Endothelial cell of umbilical vein (primary cell): ENCODE measurements around the gene COL4A1. TPM values are rescaled to one million over a fixed set of nuclear protein-coding genes. Genes with fewer than 3 reads are reported as not detected.

Source experiments
- BruUV-seq: library from RNA; stranded (reverse); fragments of 400-500 nt; replicated peaks from 2 replicates; lab custom pipeline; 2021; lab: Mats Ljungman, UMichigan
- CTCF ChIA-PET: fragments of 300-600, 350-600 bp; sonication (Branson Sonifier 250); formaldehyde crosslinking; loops from one replicate; lab custom pipeline; 2021; ENCODE audit warnings: antibody characterized with exemption, inconsistent platforms; lab: Charles Lee
- POLR2A ChIA-PET: fragments of 300-600, 350-600 bp; sonication (Branson Sonifier 250); formaldehyde crosslinking; loops from one replicate; lab custom pipeline; 2021; ENCODE audit warnings: antibody characterized with exemption, inconsistent platforms; lab: Charles Lee
- DNase-seq: peaks from one replicate; pipeline ENCODE4 v3.0.0-alpha.2; 2011; ENCODE audit warnings: low read depth, low spot score
- FAIRE-seq: peaks from 2 replicates; lab custom pipeline; 2011; peaks lifted over from hg19 to GRCh38; lab: Jason Lieb, UNC
- H2AFZ ChIP-seq: 2 replicates; pipeline ENCODE4 v1.6.0; 2012; ENCODE audit warnings: low read depth, low read length, control low read depth, inconsistent platforms
- H3K27ac ChIP-seq: 2 replicates; pipeline ENCODE4 v1.5.1; 2011; ENCODE audit warnings: low read depth, mild to moderate bottlenecking, control low read depth, low read length, moderate library complexity; ENCODE audit not compliant: insufficient read depth
- H3K27me3 ChIP-seq, 2 experiments: 2 replicates each; pipeline versions ENCODE4 v1.6.0 to v1.6.1; 2011; ENCODE audit warnings: low read length in 2 of 2, mixed read lengths in 1 of 2; ENCODE audit not compliant: control insufficient read depth in 2 of 2, insufficient read depth in 2 of 2
- H3K36me3 ChIP-seq, 2 experiments: 2 replicates in 1 of 2; 3 replicates in 1 of 2; pipeline ENCODE4 v1.5.1; 2011; ENCODE audit warnings: low read length in 2 of 2, mild to moderate bottlenecking in 1 of 2, moderate library complexity in 1 of 2; ENCODE audit not compliant: control insufficient read depth in 2 of 2, insufficient read depth in 2 of 2; ENCODE audit errors: extremely low read depth in 1 of 2
- H3K4me1 ChIP-seq: 3 replicates; pipeline ENCODE4 v1.5.1; 2011; ENCODE audit warnings: mild to moderate bottlenecking, low read length; ENCODE audit not compliant: control insufficient read depth, insufficient read depth; ENCODE audit errors: extremely low read depth
- H3K4me2 ChIP-seq: 2 replicates; pipeline ENCODE4 v1.6.1; 2011; ENCODE audit warnings: low read length, control low read depth, mixed read lengths; ENCODE audit not compliant: insufficient read depth
- H3K4me3 ChIP-seq, 3 experiments: fragments of 200-600 bp in 1 of 3; sonication (generic), shearing (Covaris generic) in 1 of 3; replicated peaks in 1 of 3; 2 replicates each; pipeline ENCODE4 v1.5.1; 2011 to 2016; ENCODE audit warnings: control low read depth in 3 of 3, low read length in 3 of 3, mild to moderate bottlenecking in 2 of 3, inconsistent platforms in 1 of 3, low read depth in 1 of 3, moderate library complexity in 1 of 3; ENCODE audit not compliant: insufficient read depth in 1 of 3
- H3K79me2 ChIP-seq: 2 replicates; pipeline ENCODE4 v1.6.0; 2012; ENCODE audit warnings: low read length, inconsistent platforms; ENCODE audit not compliant: control insufficient read depth, insufficient read depth
- H3K9ac ChIP-seq: replicated peaks from 2 replicates; pipeline ENCODE3; 2011; ENCODE audit warnings: low read length, control low read depth; ENCODE audit not compliant: insufficient read depth; ENCODE audit errors: extremely low read depth
- H3K9me1 ChIP-seq: replicated peaks from 3 replicates; pipeline ENCODE4 v1.6.0; 2011; ENCODE audit warnings: mild to moderate bottlenecking, low read length; ENCODE audit not compliant: control insufficient read depth, insufficient read depth; ENCODE audit errors: extremely low read depth
- H3K9me3 ChIP-seq: replicated peaks from 2 replicates; pipeline ENCODE4 v1.5.1; 2012; ENCODE audit warnings: low read length, inconsistent platforms; ENCODE audit not compliant: control insufficient read depth, insufficient read depth
- H4K20me1 ChIP-seq: replicated peaks from 2 replicates; pipeline ENCODE3; 2011; ENCODE audit warnings: mild to moderate bottlenecking, low read length; ENCODE audit not compliant: control insufficient read depth, insufficient read depth; ENCODE audit errors: extremely low read depth
- EZH2 ChIP-seq: IDR thresholded peaks from 2 replicates; pipeline ENCODE4 v1.6.1; 2012; ENCODE audit warnings: borderline replicate concordance, low read depth, mild to moderate bottlenecking, moderate library complexity, low read length, inconsistent platforms; ENCODE audit not compliant: severe bottlenecking
- FOS ChIP-seq: IDR thresholded peaks from 2 replicates; pipeline ENCODE4 v1.6.1; 2011; ENCODE audit warnings: mild to moderate bottlenecking, low read length, moderate library complexity, borderline replicate concordance; ENCODE audit not compliant: insufficient read depth
- GATA2 ChIP-seq: IDR thresholded peaks from 2 replicates; pipeline ENCODE4 v1.7.0; 2011; ENCODE audit warnings: low read depth, mild to moderate bottlenecking, moderate library complexity, mixed read lengths, low read length; ENCODE audit not compliant: insufficient read length, insufficient read depth
- JUN ChIP-seq: IDR thresholded peaks from 2 replicates; pipeline ENCODE4 v1.6.1; 2011; ENCODE audit warnings: borderline replicate concordance, low read depth; ENCODE audit not compliant: insufficient read length, insufficient read depth
- MAX ChIP-seq: IDR thresholded peaks from 2 replicates; pipeline ENCODE4 v1.6.1; 2011; ENCODE audit not compliant: insufficient read depth, insufficient read length
- MYC ChIP-seq: IDR thresholded peaks from one replicate; pipeline ENCODE4 v1.6.1; 2011; ENCODE audit warnings: mild to moderate bottlenecking, low read depth, low read length
- POLR2A ChIP-seq: IDR thresholded peaks from 2 replicates; pipeline ENCODE4 v1.6.1; 2012; ENCODE audit warnings: low read depth, mild to moderate bottlenecking, control low read depth, low read length
- POLR2AphosphoS5 ChIP-seq: IDR thresholded peaks from 2 replicates; pipeline ENCODE4 v1.6.1; 2012; ENCODE audit warnings: low read depth, mild to moderate bottlenecking, control low read depth, low read length, moderate library complexity; ENCODE audit not compliant: insufficient read depth
- dilution Hi-C: fragments of 300-500 bp; cut with MboI; formaldehyde crosslinking; loops from one replicate; pipeline ENCODE4 v1.15.0; 2019; ENCODE audit warnings: low sequenced_read_pairs; ENCODE audit not compliant: extremely low pct_ligation_motif_present
- intact Hi-C: fragments of 100-400 bp; cut with micrococcal nuclease; formaldehyde crosslinking; loops from one replicate; pipeline ENCODE4 v1.10.0; 2022
- polyA plus RNA-seq, 4 experiments: library from polyadenylated mRNA; depleted of rRNA in 3 of 4; stranded (reverse) in 3 of 4; unstranded in 1 of 4; fragments of >200 nt; gene quantifications; 2 replicates each; pipeline versions ENCODE4 v1.2.1 to v1.2.3, GENCODE V29; 2011 to 2012; ENCODE audit warnings: missing spikeins in 1 of 4
- total RNA-seq: library from RNA; stranded (reverse); gene quantifications from 2 replicates; pipeline ENCODE4 v1.2.3, GENCODE V29; 2021
- TF ChIP-seq, protein P1 (sequence below), 2 donors: IDR thresholded peaks; 1 replicate in 1 of 2; 2 replicates in 1 of 2; pipeline ENCODE4 v1.5.1; 2011; ENCODE audit warnings: low read length in 2 of 2, mild to moderate bottlenecking in 2 of 2, moderate library complexity in 2 of 2, control low read depth in 1 of 2, inconsistent platforms in 1 of 2, low read depth in 1 of 2; ENCODE audit not compliant: insufficient read depth in 1 of 2; ENCODE audit errors: extremely low read depth in 1 of 2

COL4A1 gene
- total and polyA plus RNA-seq, 2 donors (not counting 3 experiments of a cell fraction or from before 2014, with no cell fraction given), result 384 to 1,119 TPM

DNA sequence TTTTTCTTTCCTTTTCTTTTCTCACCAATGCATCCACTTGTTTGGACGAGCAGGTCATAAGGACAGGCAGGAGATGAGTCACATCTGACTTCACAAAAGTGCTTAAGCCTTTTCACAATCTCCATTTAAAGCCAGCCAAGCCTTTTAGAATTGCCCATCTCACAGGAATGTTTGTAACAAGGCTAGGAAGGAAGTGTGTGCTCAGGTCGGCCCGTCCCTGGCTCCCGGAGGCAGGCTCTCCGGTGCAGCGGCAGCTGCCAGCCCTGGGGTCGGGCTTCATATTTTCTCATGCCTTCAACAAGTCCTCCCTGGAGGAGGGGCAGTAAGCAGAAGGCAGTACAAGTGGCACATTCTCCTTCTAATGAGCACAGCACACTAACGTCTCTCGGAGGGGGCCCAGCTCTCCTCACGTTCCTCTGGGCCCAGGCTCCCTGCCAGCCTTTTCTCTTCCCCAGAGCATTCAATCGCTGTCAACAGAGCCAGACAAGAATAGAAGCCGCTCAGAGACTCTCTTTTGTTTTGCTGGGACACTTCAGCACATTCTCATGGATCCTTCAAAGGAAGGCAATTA, 180.5 kb downstream of the COL4A1 start:
- ChIA-PET CTCF (interaction anchor here (0.9 kb wide), 1 partner anchor 1210 kb away, joined by 3 read pairs; no protein-coding TSS in a partner anchor), POLR2A (no interaction called here)
- peak overlapping the region in 1 of 3 experiments; percentile 9 for H3K4me3 ChIP-seq
- no peaks in the 10 kb centered on the region for H4K20me1 ChIP-seq
- peak overlapping the region; percentile 62 for H2AFZ ChIP-seq
- H3K9me1 ChIP-seq, result no peaks in the 10 kb centered on the region
- no peaks in the 10 kb centered on the region for H3K9me3 ChIP-seq
- BruUV-seq, result no TSS peak
- no peaks in the 10 kb centered on the region for H3K27me3 ChIP-seq
- peak; percentile 99 for FAIRE-seq
- H3K4me1 ChIP-seq, result peaks cover 50% of the 10 kb centered on the region
- no peaks in the 10 kb centered on the region for H3K36me3 ChIP-seq
- peak overlapping the region; percentile 54 for H3K4me2 ChIP-seq
- TF ChIP-seq MYC (no peak), FOS (peak; percentile 95), MAX (no peak), GATA2 (no peak), EZH2 (no peak), JUN (peak; percentile 90), POLR2A (peak; percentile 43), POLR2AphosphoS5 (peak; percentile 77)
- TF ChIP-seq, protein P1, sequence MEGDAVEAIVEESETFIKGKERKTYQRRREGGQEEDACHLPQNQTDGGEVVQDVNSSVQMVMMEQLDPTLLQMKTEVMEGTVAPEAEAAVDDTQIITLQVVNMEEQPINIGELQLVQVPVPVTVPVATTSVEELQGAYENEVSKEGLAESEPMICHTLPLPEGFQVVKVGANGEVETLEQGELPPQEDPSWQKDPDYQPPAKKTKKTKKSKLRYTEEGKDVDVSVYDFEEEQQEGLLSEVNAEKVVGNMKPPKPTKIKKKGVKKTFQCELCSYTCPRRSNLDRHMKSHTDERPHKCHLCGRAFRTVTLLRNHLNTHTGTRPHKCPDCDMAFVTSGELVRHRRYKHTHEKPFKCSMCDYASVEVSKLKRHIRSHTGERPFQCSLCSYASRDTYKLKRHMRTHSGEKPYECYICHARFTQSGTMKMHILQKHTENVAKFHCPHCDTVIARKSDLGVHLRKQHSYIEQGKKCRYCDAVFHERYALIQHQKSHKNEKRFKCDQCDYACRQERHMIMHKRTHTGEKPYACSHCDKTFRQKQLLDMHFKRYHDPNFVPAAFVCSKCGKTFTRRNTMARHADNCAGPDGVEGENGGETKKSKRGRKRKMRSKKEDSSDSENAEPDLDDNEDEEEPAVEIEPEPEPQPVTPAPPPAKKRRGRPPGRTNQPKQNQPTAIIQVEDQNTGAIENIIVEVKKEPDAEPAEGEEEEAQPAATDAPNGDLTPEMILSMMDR (IDR thresholded peaks at IDR 0.05; ENCODE audit: extremely low read depth in 1 of 2, insufficient read depth in 1 of 2, low read depth in 1 of 2, low read length in 2 of 2), result no peak
- intact Hi-C loops (loop anchor here (1.0 to 5.0 kb wide), 6 partner anchors 12 to 1209 kb away; partner anchors contain the start of gene ANKRD10), dilution Hi-C loops (no loop called here)
- DNase-seq, result peak; percentile 98
- peak overlapping the region; percentile 82 for H3K9ac ChIP-seq
- H3K79me2 ChIP-seq, result no peaks in the 10 kb centered on the region
- H3K27ac ChIP-seq, result peak overlapping the region; percentile 92
